B cell (primary cell): ENCODE data around the gene RAD51B. TPM values are rescaled to one million over a fixed set of nuclear protein-coding genes. Genes with fewer than 3 reads are reported as not detected.

Source experiments
- ATAC-seq: fragments of 200-7000 bp; cut with Tn5 transposase; one replicate; pipeline ENCODE4 v1.10.0; 2021; ENCODE audit warnings: low read depth, mild to moderate bottlenecking, moderate number of reproducible peaks, moderate library complexity
- CTCF ChIA-PET: fragments of 350-600 bp; sonication (Branson Sonifier 250); formaldehyde crosslinking; loops from one replicate; lab custom pipeline; 2021; ENCODE audit warnings: antibody characterized with exemption, inconsistent platforms; lab: Charles Lee
- POLR2A ChIA-PET: fragments of 350-600 bp; sonication (Branson Sonifier 250); formaldehyde crosslinking; loops from one replicate; lab custom pipeline; 2021; ENCODE audit warnings: antibody characterized with exemption; lab: Charles Lee
- DNase-seq: peaks from one replicate; pipeline ENCODE4 v3.0.0; 2013
- H2AFZ ChIP-seq: 2 replicates; pipeline ENCODE4 v1.6.1; 2012; ENCODE audit warnings: mild to moderate bottlenecking, low read depth, low read length; ENCODE audit not compliant: insufficient read depth, poor library complexity, severe bottlenecking
- H3K27ac ChIP-seq, 2 donors: 1 replicate in 1 of 2; 2 replicates in 1 of 2; pipeline ENCODE4 v1.5.1; 2012 to 2013; ENCODE audit warnings: low read length in 2 of 2, mild to moderate bottlenecking in 2 of 2, moderate library complexity in 1 of 2
- H3K27me3 ChIP-seq, 4 experiments: fragments of 200-600 bp in 1 of 4; sonication (generic) in 1 of 4; replicated peaks in 1 of 4; 1 replicate in 2 of 4; 2 replicates in 2 of 4; pipeline versions ENCODE4 v1.6.1 to v1.7.0; 2013 to 2016; ENCODE audit warnings: low read length in 3 of 4, mild to moderate bottlenecking in 2 of 4, mixed read lengths in 1 of 4, moderate library complexity in 1 of 4; ENCODE audit not compliant: insufficient read depth in 4 of 4, control insufficient read depth in 3 of 4; ENCODE audit errors: control extremely low read depth in 1 of 4
- H3K36me3 ChIP-seq, 2 experiments: replicated peaks in 1 of 2; 1 replicate in 1 of 2; 2 replicates in 1 of 2; pipeline versions ENCODE4 v1.6.1 to v1.7.1; 2013; ENCODE audit warnings: low read length in 1 of 2; ENCODE audit not compliant: insufficient read depth in 2 of 2, control insufficient read depth in 1 of 2; ENCODE audit errors: control extremely low read depth in 1 of 2, extremely low read depth in 1 of 2
- H3K4me1 ChIP-seq, 2 donors: fragments of 200-600 bp in 1 of 2; sonication (generic) in 1 of 2; 1 replicate in 1 of 2; 2 replicates in 1 of 2; pipeline versions ENCODE4 v1.5.1 to v1.6.1; 2013 to 2017; ENCODE audit warnings: low read length in 2 of 2; ENCODE audit not compliant: control insufficient read depth in 2 of 2, insufficient read depth in 2 of 2
- H3K4me2 ChIP-seq: replicated peaks from 2 replicates; pipeline ENCODE3; 2012; ENCODE audit warnings: mild to moderate bottlenecking, low read depth, low read length; ENCODE audit not compliant: poor library complexity, severe bottlenecking
- H3K4me3 ChIP-seq, 5 experiments: fragments of 200-600 bp in 1 of 5; sonication (generic) in 1 of 5; 1 replicate in 3 of 5; 2 replicates in 2 of 5; pipeline versions ENCODE4 v1.5.1 to v1.7.0; 2011 to 2016; ENCODE audit warnings: low read length in 4 of 5, mild to moderate bottlenecking in 4 of 5, low read depth in 2 of 5, control low read depth in 1 of 5, moderate library complexity in 1 of 5; ENCODE audit not compliant: insufficient read depth in 1 of 5; ENCODE audit errors: control extremely low read depth in 1 of 5, extremely low read depth in 1 of 5
- H3K79me2 ChIP-seq: fragments of 200-600 bp; sonication (generic); one replicate; pipeline ENCODE4 v1.6.0; 2016; ENCODE audit warnings: low read length; ENCODE audit not compliant: control insufficient read depth, insufficient read depth
- H3K9ac ChIP-seq: fragments of 200-600 bp; sonication (generic); 2 replicates; pipeline ENCODE4 v1.6.1; 2017; ENCODE audit warnings: mild to moderate bottlenecking, low read length, moderate library complexity
- H3K9me3 ChIP-seq, 3 donors: one replicate each; pipeline versions ENCODE4 v1.6.1 to v1.7.1; 2013; ENCODE audit warnings: low read length in 2 of 3; ENCODE audit not compliant: control insufficient read depth in 2 of 3, insufficient read depth in 1 of 3; ENCODE audit errors: control extremely low read depth in 1 of 3
- H4K20me1 ChIP-seq: 2 replicates; pipeline ENCODE4 v1.6.0; 2012; ENCODE audit warnings: mild to moderate bottlenecking, low read length; ENCODE audit not compliant: insufficient read depth, control insufficient read depth, poor library complexity, severe bottlenecking
- H3K27ac Mint-ChIP-seq: one replicate; pipeline ENCODE4 v1.8.0; 2021; ENCODE audit warnings: mixed read lengths
- H3K27me3 Mint-ChIP-seq: one replicate; pipeline ENCODE4 v1.8.0; 2021; ENCODE audit warnings: mixed read lengths
- H3K4me1 Mint-ChIP-seq: one replicate; pipeline ENCODE4 v1.8.0; 2021; ENCODE audit warnings: mixed read lengths
- H3K4me3 Mint-ChIP-seq: one replicate; pipeline ENCODE4 v1.8.0; 2021; ENCODE audit warnings: mixed read lengths
- H3K9me3 Mint-ChIP-seq: one replicate; pipeline ENCODE4 v1.8.0; 2022; ENCODE audit warnings: mixed read lengths; ENCODE audit not compliant: insufficient read depth
- CTCF ChIP-seq: fragments of 200-600 bp; IDR thresholded peaks from one replicate; pipeline ENCODE4 v1.8.0; 2022; ENCODE audit warnings: antibody characterized with exemption, mild to moderate bottlenecking
- EZH2 ChIP-seq: IDR thresholded peaks from 2 replicates; pipeline ENCODE4 v1.6.1; 2012; ENCODE audit warnings: borderline replicate concordance, low read depth, mild to moderate bottlenecking, moderate library complexity, low read length; ENCODE audit not compliant: insufficient read depth, poor library complexity, severe bottlenecking
- WGBS: methylation state at CpG from one replicate; pipeline ENCODE4 v1.1.5; 2013; ENCODE audit warnings: missing lambda C conversion rate; ENCODE audit not compliant: insufficient coverage; 5-methylcytosine and 5-hydroxymethylcytosine counted together
- intact Hi-C: fragments of 100-400 bp; cut with micrococcal nuclease; formaldehyde crosslinking; loops from one replicate; pipeline ENCODE4 v1.10.0; 2022
- polyA plus RNA-seq: library from polyadenylated mRNA; depleted of rRNA; stranded (reverse); fragments of >200 nt; gene quantifications from 2 replicates; pipeline ENCODE4 v1.2.3, GENCODE V29; 2012
- total RNA-seq, 2 donors: library from RNA; stranded (reverse); fragments of 120-200 nt in 1 of 2; gene quantifications; 1 replicate in 1 of 2; 2 replicates in 1 of 2; pipeline versions ENCODE4 v1.2.3 to v1.2.4, GENCODE V29; 2013 to 2022

RAD51B gene
- total and polyA plus RNA-seq, 2 donors (not counting 1 experiment from before 2014, with no cell fraction given), result 6.5 to 60.6 TPM

GRCh38 chr14:68486809-68487208, 667.2 kb downstream of the RAD51B start:
- DNase-seq, result no peak
- no peaks in the 10 kb centered on the region for H3K36me3 ChIP-seq
- no peak for ATAC-seq
- H3K79me2 ChIP-seq, result no peaks in the 10 kb centered on the region
- intact Hi-C loops, result no loop called here
- no peak overlapping the region for H3K4me2 ChIP-seq
- Mint-ChIP-seq H3K4me1 (peaks cover 22% of the 10 kb centered on the region), H3K4me3 (no peak overlapping the region), H3K9me3 (no peaks in the 10 kb centered on the region), H3K27me3 (no peaks in the 10 kb centered on the region), H3K27ac (no peak overlapping the region)
- H3K27me3 ChIP-seq, result no peaks in the 10 kb centered on the region
- TF ChIP-seq CTCF (no peak), EZH2 (no peak)
- H3K9me3 ChIP-seq, result no peaks in the 10 kb centered on the region
- ChIA-PET CTCF (no interaction called here), POLR2A (interaction anchor here (0.5 to 1.2 kb wide), 2 partner anchors 9 to 20 kb away, joined by 3 to 6 read pairs; no protein-coding TSS in a partner anchor)
- H3K4me3 ChIP-seq, result no peak overlapping the region
- peaks cover 8 to 18% of the 10 kb centered on the region in 2 donors for H3K4me1 ChIP-seq
- no peaks in the 10 kb centered on the region for H4K20me1 ChIP-seq
- no peak overlapping the region for H2AFZ ChIP-seq
- WGBS, result 100% methylated on average over 3 of the region's 6 CpGs
- no peak overlapping the region for H3K9ac ChIP-seq
- no peak overlapping the region for H3K27ac ChIP-seq

- Histone ChIP-seq H4K20me1 (no peaks in the 10 kb centered on the region), H3K9ac (no peak overlapping the region), H3K79me2 (no peaks in the 10 kb centered on the region), H3K9me3 (no peaks in the 10 kb centered on the region), H3K36me3 (no peaks in the 10 kb centered on the region), H3K27ac (no peak overlapping the region), H3K4me1 (peaks cover 19 to 27% of the 10 kb centered on the region in 2 donors), H3K27me3 (no peaks in the 10 kb centered on the region), H3K4me3 (no peak overlapping the region), H3K4me2 (no peak overlapping the region), H2AFZ (no peak overlapping the region)
- POLR2A ChIA-PET, result no interaction called here
- no peak for ATAC-seq
- peaks cover 29% of the 10 kb centered on the region for H3K4me1 Mint-ChIP-seq
- intact Hi-C loops, result no loop called here
- 82% methylated on average over 3 of the region's 3 CpGs for WGBS
- H3K27me3 Mint-ChIP-seq, result no peaks in the 10 kb centered on the region
- TF ChIP-seq CTCF (no peak), EZH2 (no peak)
- DNase-seq, result no peak
- H3K4me3 Mint-ChIP-seq, result no peak overlapping the region
- H3K9me3 Mint-ChIP-seq, result no peaks in the 10 kb centered on the region
- H3K27ac Mint-ChIP-seq, result no peak overlapping the region
- CTCF ChIA-PET, result interaction anchor here (1.0 kb wide), 1 partner anchor 11 kb away, joined by 3 read pairs; no protein-coding TSS in a partner anchor
These were observed 668.4 kb downstream of the RAD51B start for GRCh38 chr14:68487805-68488590.
